ENCODE data around the gene ADD2.

Gene ADD2

DNA sequence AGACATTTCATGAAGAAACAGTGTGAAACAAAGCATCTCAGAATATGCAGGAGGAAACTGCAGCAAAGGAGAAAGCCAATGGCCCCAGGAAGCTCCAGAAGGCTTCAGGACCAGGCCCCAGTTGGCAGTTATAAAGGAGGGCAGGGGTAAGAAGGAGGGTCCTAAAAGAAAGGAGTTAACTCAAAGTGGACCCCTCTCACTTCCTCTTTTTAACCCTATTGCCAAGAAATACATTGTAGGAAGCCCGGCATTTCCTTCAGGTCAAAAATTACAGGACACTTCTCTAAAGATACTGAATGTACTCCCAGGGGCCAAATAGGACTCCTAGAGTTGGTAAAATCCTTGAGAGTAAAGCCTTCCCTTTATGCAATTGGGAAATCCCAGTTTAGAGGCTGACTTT is 137.2 kb downstream of the ADD2 start:
- no peak for ATAC-seq
- TF ChIP-seq PATZ1 (CRISPR knock-in tag; IDR thresholded peaks at IDR 0.05; ENCODE audit: borderline replicate concordance) (no peak), ESRRG (CRISPR knock-in tag; IDR thresholded peaks at IDR 0.05) (no peak), CREB5 (CRISPR knock-in tag; IDR thresholded peaks at IDR 0.05; ENCODE audit: low read depth) (no peak), ZNF565 (CRISPR knock-in tag; conservative IDR thresholded peaks at IDR 0.05; ENCODE audit: low read depth) (no peak), ZNF70 (CRISPR knock-in tag; IDR thresholded peaks at IDR 0.05) (no peak), ZFP30 (CRISPR knock-in tag; IDR thresholded peaks at IDR 0.05) (no peak), OSR1 (CRISPR knock-in tag; IDR thresholded peaks at IDR 0.05) (no peak), ISL1 (CRISPR knock-in tag; IDR thresholded peaks at IDR 0.05) (no peak), SNAI2 (CRISPR knock-in tag; IDR thresholded peaks at IDR 0.05) (no peak), ZC3H10 (CRISPR knock-in tag; IDR thresholded peaks at IDR 0.05) (no peak), ZFP3 (CRISPR knock-in tag; IDR thresholded peaks at IDR 0.05) (no peak), RARB (CRISPR knock-in tag; IDR thresholded peaks at IDR 0.05) (no peak), CSRNP3 (CRISPR knock-in tag; IDR thresholded peaks at IDR 0.05) (no peak), POU6F1 (CRISPR knock-in tag; IDR thresholded peaks at IDR 0.05; ENCODE audit: borderline replicate concordance, low read depth) (no peak), CSDC2 (CRISPR knock-in tag; IDR thresholded peaks at IDR 0.05) (no peak), TOX (CRISPR knock-in tag; IDR thresholded peaks at IDR 0.05; ENCODE audit: borderline replicate concordance) (no peak)
- TF ChIP-seq, protein P1, sequence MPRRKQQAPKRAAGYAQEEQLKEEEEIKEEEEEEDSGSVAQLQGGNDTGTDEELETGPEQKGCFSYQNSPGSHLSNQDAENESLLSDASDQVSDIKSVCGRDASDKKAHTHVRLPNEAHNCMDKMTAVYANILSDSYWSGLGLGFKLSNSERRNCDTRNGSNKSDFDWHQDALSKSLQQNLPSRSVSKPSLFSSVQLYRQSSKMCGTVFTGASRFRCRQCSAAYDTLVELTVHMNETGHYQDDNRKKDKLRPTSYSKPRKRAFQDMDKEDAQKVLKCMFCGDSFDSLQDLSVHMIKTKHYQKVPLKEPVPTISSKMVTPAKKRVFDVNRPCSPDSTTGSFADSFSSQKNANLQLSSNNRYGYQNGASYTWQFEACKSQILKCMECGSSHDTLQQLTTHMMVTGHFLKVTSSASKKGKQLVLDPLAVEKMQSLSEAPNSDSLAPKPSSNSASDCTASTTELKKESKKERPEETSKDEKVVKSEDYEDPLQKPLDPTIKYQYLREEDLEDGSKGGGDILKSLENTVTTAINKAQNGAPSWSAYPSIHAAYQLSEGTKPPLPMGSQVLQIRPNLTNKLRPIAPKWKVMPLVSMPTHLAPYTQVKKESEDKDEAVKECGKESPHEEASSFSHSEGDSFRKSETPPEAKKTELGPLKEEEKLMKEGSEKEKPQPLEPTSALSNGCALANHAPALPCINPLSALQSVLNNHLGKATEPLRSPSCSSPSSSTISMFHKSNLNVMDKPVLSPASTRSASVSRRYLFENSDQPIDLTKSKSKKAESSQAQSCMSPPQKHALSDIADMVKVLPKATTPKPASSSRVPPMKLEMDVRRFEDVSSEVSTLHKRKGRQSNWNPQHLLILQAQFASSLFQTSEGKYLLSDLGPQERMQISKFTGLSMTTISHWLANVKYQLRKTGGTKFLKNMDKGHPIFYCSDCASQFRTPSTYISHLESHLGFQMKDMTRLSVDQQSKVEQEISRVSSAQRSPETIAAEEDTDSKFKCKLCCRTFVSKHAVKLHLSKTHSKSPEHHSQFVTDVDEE (CRISPR knock-in tag; IDR thresholded peaks at IDR 0.05): no peak

DNA sequence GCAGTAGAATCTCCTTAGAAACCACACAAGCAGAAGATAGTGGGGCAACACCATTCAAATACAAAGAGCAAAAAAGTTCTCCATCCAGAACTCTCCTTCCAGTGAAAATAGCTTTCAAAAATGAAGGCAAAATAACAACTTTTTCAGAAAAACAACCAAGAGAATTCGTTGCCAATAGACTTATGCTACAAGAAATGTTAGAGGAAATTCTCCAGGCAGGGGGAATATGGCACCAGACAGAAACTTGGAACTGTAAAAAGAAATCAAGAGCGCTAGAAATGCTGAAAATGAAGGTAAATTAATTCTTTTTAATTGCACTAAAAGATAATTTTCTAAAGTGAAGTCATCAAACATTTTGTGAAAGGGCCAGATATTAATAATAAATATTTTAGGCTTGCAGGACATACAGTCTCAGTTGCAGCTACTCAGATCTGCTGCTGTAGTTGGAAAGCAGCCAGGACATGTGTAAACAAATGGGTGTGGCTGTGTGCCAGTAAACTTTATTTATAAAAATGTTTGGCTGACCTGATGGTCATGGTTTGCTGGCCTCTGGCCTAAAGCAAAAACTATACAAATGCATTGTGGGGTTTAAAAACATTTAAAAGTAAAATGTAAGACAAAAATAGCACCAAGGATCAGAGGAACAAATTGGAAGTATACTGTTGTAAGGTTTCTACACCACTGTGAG is 140.6 kb downstream of the ADD2 start:
- no peak for TF ChIP-seq PATZ1 (CRISPR knock-in tag; IDR thresholded peaks at IDR 0.05; ENCODE audit: borderline replicate concordance)
- TF ChIP-seq POU6F1 (CRISPR knock-in tag; IDR thresholded peaks at IDR 0.05; ENCODE audit: borderline replicate concordance, low read depth): no peak
- no peak for TF ChIP-seq GLIS3 (CRISPR knock-in tag; IDR thresholded peaks at IDR 0.05)
- no peak for TF ChIP-seq ZNF8 (CRISPR knock-in tag; IDR thresholded peaks at IDR 0.05)
- no peak for TF ChIP-seq BACH2 (CRISPR knock-in tag; IDR thresholded peaks at IDR 0.05; ENCODE audit: borderline replicate concordance)
- TF ChIP-seq ARNTL (CRISPR knock-in tag; IDR thresholded peaks at IDR 0.05; ENCODE audit: borderline replicate concordance, low read depth): no peak
- no peak for TF ChIP-seq ZFP30 (CRISPR knock-in tag; IDR thresholded peaks at IDR 0.05)
- no peak for ATAC-seq

Measured in SK-N-SH treated with all-trans-retinoic acid at 6 μM for 48 hours (cell line).